GM18520 (cell line): ENCODE results near the gene ZFYVE21.
"Not testable (repeated sequence)": the region's sequence is repeated elsewhere in the genome, so short reads cannot be mapped to it uniquely, and the experiment has no call there.

Experiments
- ATAC-seq: cut with Tn5 transposase; IDR thresholded peaks from one replicate; pipeline ENCODE4 v1.9.1; 2021; ENCODE audit not compliant: unreplicated experiment

Gene ZFYVE21

DNA sequence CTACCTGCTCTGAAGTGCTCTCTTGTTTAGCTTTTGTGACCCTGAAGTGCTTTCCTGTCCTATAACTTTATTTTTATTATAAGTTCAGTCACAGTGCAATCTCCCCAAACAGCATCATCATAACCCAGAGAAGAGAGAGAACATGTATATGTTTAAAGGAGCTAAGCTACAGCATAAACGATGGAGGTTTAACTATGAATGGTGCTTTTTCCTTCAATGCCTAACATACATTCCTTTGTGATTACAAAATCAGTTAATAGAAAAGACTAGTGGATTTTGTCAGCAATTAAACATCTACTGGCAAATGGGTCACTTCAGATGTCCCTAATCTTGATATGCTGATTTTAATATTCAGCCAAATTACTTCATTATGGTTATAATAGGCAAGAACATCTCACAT, 46.4 kb downstream of the ZFYVE21 start:
- no peak for ATAC-seq

DNA sequence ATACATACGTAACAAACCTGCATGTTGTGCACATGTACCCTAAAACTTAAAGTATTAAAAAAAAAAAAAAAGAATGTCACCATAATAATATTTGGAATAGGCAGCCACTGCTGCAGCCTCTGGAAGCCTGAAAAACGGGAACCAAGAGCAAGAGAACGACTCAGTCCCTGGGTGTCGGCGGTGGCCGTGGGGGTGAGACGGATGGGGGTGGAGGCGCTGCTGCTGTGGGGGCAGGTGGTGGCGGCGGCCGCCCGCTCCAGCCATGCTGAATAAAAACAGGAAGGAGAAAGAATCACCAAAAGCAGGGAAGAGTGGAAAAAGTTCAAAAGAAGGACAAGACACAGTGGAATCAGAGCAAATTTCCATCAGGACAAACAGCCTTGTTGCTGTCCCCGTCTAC, 46.9 kb downstream of the ZFYVE21 start:
- ATAC-seq = no peak

DNA sequence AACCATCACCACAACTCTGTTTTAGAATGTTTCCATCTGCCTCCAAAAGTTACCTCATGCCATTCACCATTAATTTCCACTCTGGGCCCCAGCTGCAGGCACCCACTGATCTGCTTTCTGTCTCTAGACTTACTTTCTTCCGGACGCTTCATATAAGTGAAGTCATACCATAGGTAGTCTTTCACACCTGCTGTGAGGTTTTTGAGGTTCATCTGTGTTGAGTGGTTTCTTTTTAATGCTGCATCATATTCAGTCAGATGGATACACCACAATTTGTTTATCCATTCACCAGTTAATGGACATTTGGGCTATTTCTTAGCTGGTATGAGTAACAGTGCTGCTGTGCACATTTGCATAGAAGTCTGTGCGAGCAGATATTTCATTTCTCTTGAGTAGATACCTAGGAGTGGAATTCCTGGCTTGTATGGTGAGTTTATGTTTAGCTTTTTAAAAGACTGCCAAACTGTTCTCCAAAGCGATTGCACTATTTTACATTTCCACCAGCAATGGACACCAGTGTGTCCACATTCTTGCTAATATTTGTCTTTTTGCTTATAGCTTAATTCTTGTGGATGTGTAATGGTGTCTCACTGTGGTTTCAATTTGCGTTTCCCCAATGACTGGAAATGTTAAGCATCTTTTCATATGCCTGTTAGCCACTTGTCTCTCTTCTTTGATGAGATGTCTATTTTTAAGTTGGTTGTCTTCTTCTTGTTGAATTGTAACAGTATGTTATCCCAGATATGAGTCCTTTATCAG, 48.3 kb downstream of the ZFYVE21 start:
- ATAC-seq = peak; percentile 83

- ATAC-seq = no peak
Measured at GRCh38 chr14:103765526-103765925, 49.9 kb downstream of the ZFYVE21 start.

- ATAC-seq = no peak
Measured at GRCh38 chr14:103767336-103767894, 51.8 kb downstream of the ZFYVE21 start.

- ATAC-seq = no peak
Measured at GRCh38 chr14:103770500-103770899, 54.9 kb downstream of the ZFYVE21 start.

DNA sequence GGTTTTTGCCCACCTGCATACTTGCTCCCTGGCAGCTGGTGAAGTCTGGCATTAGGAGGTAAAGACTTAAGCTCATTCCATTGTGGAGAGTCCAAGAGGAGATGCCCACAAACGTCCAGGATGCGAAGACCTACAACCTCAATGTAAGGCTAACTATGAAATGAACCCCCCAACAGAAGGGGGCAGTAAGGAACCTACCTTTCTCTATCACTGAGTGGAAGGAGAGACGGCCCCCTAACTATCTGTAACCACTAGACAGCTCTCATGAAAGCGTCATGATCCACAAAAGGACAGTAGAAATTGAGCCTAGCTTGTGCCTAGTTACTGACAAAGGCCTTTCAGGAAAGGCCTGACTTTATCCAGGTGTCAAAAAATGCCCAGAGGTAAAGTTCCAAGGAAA, 55.3 kb downstream of the ZFYVE21 start:
- ATAC-seq = no peak

- ATAC-seq = no peak
Measured at GRCh38 chr14:103772078-103772712, 56.6 kb downstream of the ZFYVE21 start.

DNA sequence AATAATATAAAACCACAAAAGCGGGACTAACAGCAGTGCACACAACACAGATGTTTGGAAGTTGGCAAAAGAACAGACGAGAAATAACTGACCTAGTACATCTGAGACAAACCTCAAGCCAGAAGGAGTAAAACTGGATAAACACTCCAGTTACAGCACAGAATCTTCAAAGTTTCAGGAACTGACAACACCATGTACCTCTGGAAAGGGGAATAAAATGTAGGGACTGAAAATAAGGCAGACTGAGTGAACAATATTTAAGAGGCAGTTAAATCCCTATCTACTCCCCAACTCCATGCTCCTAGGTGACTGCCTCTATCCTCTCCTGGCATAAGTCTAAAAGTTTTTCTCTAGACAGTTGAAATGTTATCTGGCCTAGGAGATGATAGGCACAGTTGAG, 57.9 kb downstream of the ZFYVE21 start:
- ATAC-seq = no peak

DNA sequence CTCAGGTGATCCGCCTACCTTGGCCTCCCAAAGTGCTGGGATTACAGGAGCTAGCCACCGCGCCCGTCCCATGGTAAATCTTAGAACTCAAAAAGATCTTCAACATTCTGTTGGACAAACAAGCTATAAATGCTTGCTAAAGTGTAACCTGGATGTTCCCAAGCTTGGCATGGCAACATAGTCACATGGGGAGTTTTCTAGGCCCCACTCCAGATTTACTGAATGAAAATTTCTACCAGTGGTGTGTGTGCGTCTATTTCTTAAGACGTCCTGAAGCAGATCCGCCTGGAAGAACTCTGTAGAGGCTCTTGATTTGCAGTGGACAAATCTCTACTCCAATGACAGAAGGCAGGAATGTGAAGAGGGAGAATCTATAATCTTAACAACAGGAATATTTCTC, 59.9 kb downstream of the ZFYVE21 start:
- no peak for ATAC-seq

- not testable (repeated sequence) for ATAC-seq
Measured at GRCh38 chr14:103776319-103776718, 60.7 kb downstream of the ZFYVE21 start.

DNA sequence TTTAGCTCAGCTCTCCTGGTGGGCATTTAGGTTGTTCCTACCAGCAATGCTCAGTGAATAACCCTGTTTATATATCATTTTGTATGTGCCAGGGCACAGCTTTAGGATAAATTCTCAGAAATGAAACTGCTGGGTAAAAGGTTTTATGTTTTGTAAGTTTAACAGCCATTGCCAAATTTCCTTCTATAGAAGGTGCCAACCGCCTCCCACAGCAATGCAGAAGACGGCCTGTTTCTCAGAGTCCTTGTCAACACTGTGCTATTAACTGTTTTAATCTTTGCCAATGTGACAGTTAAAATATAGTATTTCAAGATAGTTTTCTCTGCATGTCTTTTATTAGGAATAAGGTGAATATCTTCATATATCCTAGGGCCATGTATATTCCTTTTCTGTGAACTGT, 66.8 kb downstream of the ZFYVE21 start:
- no peak for ATAC-seq
